GM21529 (cell line): ENCODE results near the gene RNF135.
"Not testable (repeated sequence)": the region's sequence is repeated elsewhere in the genome, so short reads cannot be mapped to it uniquely, and the experiment has no call there.

Source experiments
- ATAC-seq: cut with Tn5 transposase; IDR thresholded peaks from one replicate; pipeline ENCODE4 v1.9.1; 2021; ENCODE audit not compliant: unreplicated experiment

RNF135 gene

GRCh38 chr17:30970831-30971567 lies at the start of gene RNF135:
TSS of gene RNF135 (plus strand) at chr17:30971039. CDS start at chr17:30971074, 35 bp downstream.
- ATAC-seq, result peak; percentile 53

GRCh38 chr17:30921544-30922196 lies 49.2 kb upstream of the RNF135 start, which contains the start of gene ADAP2:
TSS of gene ADAP2 (plus strand) at chr17:30921945. CDS start at chr17:30922015, 70 bp downstream.
- no peak for ATAC-seq

GRCh38 chr17:30922235-30923030 lies 48.4 kb upstream of the RNF135 start:
- no peak for ATAC-seq

GRCh38 chr17:30924341-30924740 lies 46.5 kb upstream of the RNF135 start:
- no peak for ATAC-seq

- ATAC-seq, result no peak
Measured at GRCh38 chr17:30926516-30926915, 44.3 kb upstream of the RNF135 start.

GRCh38 chr17:30927756-30928155 lies 43.1 kb upstream of the RNF135 start:
- ATAC-seq, result no peak

- ATAC-seq, result no peak
Measured at GRCh38 chr17:30928584-30928983, 42.3 kb upstream of the RNF135 start.

- no peak for ATAC-seq
Measured at GRCh38 chr17:30929081-30929633, 41.7 kb upstream of the RNF135 start.

- ATAC-seq, result not testable (repeated sequence)
Measured at GRCh38 chr17:30929861-30930260, 41.0 kb upstream of the RNF135 start.

GRCh38 chr17:30930495-30930894 lies 40.3 kb upstream of the RNF135 start:
- ATAC-seq, result no peak

GRCh38 chr17:30931582-30931981 lies 39.3 kb upstream of the RNF135 start:
- ATAC-seq, result not testable (repeated sequence)

- ATAC-seq, result no peak
Measured at GRCh38 chr17:30933966-30934365, 36.9 kb upstream of the RNF135 start.

- no peak for ATAC-seq
Measured at GRCh38 chr17:30939051-30939689, 31.7 kb upstream of the RNF135 start.

- ATAC-seq, result no peak
Measured at GRCh38 chr17:30942308-30943079, 28.3 kb upstream of the RNF135 start.

- no peak for ATAC-seq
Measured at GRCh38 chr17:30947796-30948195, 23.0 kb upstream of the RNF135 start.

GRCh38 chr17:30950189-30950588 lies 20.6 kb upstream of the RNF135 start:
- ATAC-seq, result no peak

GRCh38 chr17:30950669-30951399 lies 20.0 kb upstream of the RNF135 start:
- no peak for ATAC-seq

GRCh38 chr17:30952638-30953393 lies 18.0 kb upstream of the RNF135 start:
- ATAC-seq, result no peak
